Smooth muscle cell (in vitro differentiated cells): ENCODE results near the gene ARRB2. TPM values are rescaled to one million over a fixed set of nuclear protein-coding genes. Genes with fewer than 3 reads are reported as not detected.

ENCODE experiments used
- DNase-seq: peaks from one replicate; lab custom pipeline; 2025; ENCODE audit not compliant: unreplicated experiment; lab: John Stamatoyannopoulos, UW
- H2AFZ ChIP-seq: fragments of 200-600 bp; sonication (generic); 2 replicates; pipeline ENCODE4 v1.6.0; 2016; ENCODE audit warnings: antibody characterized with exemption, low read depth, mild to moderate bottlenecking
- H3F3A ChIP-seq: fragments of 200-600 bp; sonication (generic); 2 replicates; pipeline ENCODE4 v1.6.0; 2017; ENCODE audit warnings: antibody characterized with exemption, low read depth
- H3K27ac ChIP-seq: fragments of 200-600 bp; sonication (generic); 2 replicates; pipeline ENCODE4 v1.5.1; 2016; ENCODE audit warnings: low read depth, mild to moderate bottlenecking
- H3K27me3 ChIP-seq: fragments of 200-600 bp; sonication (generic); 2 replicates; pipeline ENCODE4 v1.6.1; 2016; ENCODE audit warnings: low read depth, mild to moderate bottlenecking
- H3K36me3 ChIP-seq: fragments of 200-600 bp; sonication (generic); 2 replicates; pipeline ENCODE4 v1.5.1; 2016; ENCODE audit warnings: low read depth
- H3K4me1 ChIP-seq: fragments of 200-600 bp; sonication (generic); 2 replicates; pipeline ENCODE4 v1.5.1; 2016; ENCODE audit warnings: low read depth
- H3K4me2 ChIP-seq: fragments of 200-600 bp; sonication (generic); 2 replicates; pipeline ENCODE4 v1.6.0; 2016; ENCODE audit warnings: mild to moderate bottlenecking
- H3K4me3 ChIP-seq: fragments of 200-600 bp; sonication (generic); 2 replicates; pipeline ENCODE4 v1.5.1; 2016; ENCODE audit warnings: mild to moderate bottlenecking
- H3K79me2 ChIP-seq: fragments of 200-600 bp; sonication (generic); 2 replicates; pipeline ENCODE4 v1.6.0; 2016; ENCODE audit warnings: low read depth, mild to moderate bottlenecking
- H3K9ac ChIP-seq: fragments of 200-600 bp; sonication (generic); 2 replicates; pipeline ENCODE4 v1.6.0; 2016; ENCODE audit warnings: low read depth
- H3K9me3 ChIP-seq: fragments of 200-600 bp; sonication (generic); replicated peaks from 2 replicates; pipeline ENCODE4 v1.5.1; 2016; ENCODE audit warnings: low read depth
- H4K20me1 ChIP-seq: fragments of 200-600 bp; sonication (generic); 2 replicates; pipeline ENCODE4 v1.6.0; 2016; ENCODE audit warnings: low read depth
- WGBS: methylation state at CpG from one replicate; pipeline ENCODE4 v1.1.7; 2016; ENCODE audit warnings: low lambda C conversion rate; 5-methylcytosine and 5-hydroxymethylcytosine counted together
- polyA plus RNA-seq: library from polyadenylated mRNA; unstranded; fragments of >200 nt; fragmentation: Nextera tagmentation; extraction: Ambion mirVana; gene quantifications from 2 replicates; pipeline ENCODE4 v1.2.1, GENCODE V29; 2016
- total RNA-seq: library from RNA; depleted of rRNA; stranded (reverse); fragments of >200 nt; gene quantifications from 2 replicates; pipeline ENCODE4 v1.2.3, GENCODE V29; 2014
- TF ChIP-seq, protein P1 (sequence below): fragments of 200-600 bp; sonication (generic); IDR thresholded peaks from 2 replicates; pipeline ENCODE4 v1.5.1; 2017; ENCODE audit warnings: borderline replicate concordance, mild to moderate bottlenecking, antibody characterized with exemption; ENCODE audit not compliant: insufficient read depth, poor library complexity, severe bottlenecking

Gene ARRB2
- total and polyA plus RNA-seq, 2 experiments from 2014 or later: 4.0 to 7.6 TPM

GRCh38 chr17:4715063-4715744 lies 4.8 kb downstream of the ARRB2 start:
- TF ChIP-seq, protein P1, sequence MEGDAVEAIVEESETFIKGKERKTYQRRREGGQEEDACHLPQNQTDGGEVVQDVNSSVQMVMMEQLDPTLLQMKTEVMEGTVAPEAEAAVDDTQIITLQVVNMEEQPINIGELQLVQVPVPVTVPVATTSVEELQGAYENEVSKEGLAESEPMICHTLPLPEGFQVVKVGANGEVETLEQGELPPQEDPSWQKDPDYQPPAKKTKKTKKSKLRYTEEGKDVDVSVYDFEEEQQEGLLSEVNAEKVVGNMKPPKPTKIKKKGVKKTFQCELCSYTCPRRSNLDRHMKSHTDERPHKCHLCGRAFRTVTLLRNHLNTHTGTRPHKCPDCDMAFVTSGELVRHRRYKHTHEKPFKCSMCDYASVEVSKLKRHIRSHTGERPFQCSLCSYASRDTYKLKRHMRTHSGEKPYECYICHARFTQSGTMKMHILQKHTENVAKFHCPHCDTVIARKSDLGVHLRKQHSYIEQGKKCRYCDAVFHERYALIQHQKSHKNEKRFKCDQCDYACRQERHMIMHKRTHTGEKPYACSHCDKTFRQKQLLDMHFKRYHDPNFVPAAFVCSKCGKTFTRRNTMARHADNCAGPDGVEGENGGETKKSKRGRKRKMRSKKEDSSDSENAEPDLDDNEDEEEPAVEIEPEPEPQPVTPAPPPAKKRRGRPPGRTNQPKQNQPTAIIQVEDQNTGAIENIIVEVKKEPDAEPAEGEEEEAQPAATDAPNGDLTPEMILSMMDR: no peak
- H3K4me1 ChIP-seq: peaks cover 6% of the 10 kb centered on the region
- no peak overlapping the region for H3K9ac ChIP-seq
- H3K9me3 ChIP-seq: no peaks in the 10 kb centered on the region
- H3K4me3 ChIP-seq: no peak overlapping the region
- H3K36me3 ChIP-seq: no peaks in the 10 kb centered on the region
- H3K79me2 ChIP-seq: no peaks in the 10 kb centered on the region
- H2AFZ ChIP-seq: no peak overlapping the region
- H4K20me1 ChIP-seq: no peaks in the 10 kb centered on the region
- 94% methylated on average over 9 of the region's 11 CpGs for WGBS
- no peak for DNase-seq
- H3K4me2 ChIP-seq: no peak overlapping the region
- H3K27ac ChIP-seq: no peak overlapping the region
- no peaks in the 10 kb centered on the region for H3F3A ChIP-seq
- no peaks in the 10 kb centered on the region for H3K27me3 ChIP-seq

DNA sequence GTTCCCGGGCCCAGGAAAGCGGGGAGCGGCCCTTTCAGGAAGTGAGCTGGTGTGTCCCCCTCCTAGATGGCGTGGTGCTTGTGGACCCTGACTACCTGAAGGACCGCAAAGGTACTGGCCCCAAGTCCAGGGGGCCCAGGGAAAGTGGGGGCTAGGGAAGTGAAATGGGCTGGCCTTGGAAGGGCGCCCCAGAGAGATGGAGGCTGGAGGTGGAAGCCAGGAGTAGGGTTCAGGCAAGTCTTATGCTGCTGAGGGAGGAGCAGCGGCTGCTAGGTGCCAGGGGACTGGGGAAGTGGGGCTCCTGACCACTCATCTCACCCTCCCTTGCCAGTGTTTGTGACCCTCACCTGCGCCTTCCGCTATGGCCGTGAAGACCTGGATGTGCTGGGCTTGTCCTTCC lies 5.6 kb downstream of the ARRB2 start:
- Histone ChIP-seq H3K4me2 (no peak overlapping the region), H3K9me3 (no peaks in the 10 kb centered on the region), H3K4me1 (peaks cover 4% of the 10 kb centered on the region), H3K4me3 (no peak overlapping the region), H3K36me3 (no peaks in the 10 kb centered on the region), H4K20me1 (no peaks in the 10 kb centered on the region), H2AFZ (no peak overlapping the region), H3K27me3 (no peaks in the 10 kb centered on the region), H3F3A (no peaks in the 10 kb centered on the region), H3K27ac (no peak overlapping the region), H3K9ac (no peak overlapping the region), H3K79me2 (no peaks in the 10 kb centered on the region)
- TF ChIP-seq, protein P1: no peak
- no peak for DNase-seq
- 95% methylated on average over 10 of the region's 10 CpGs for WGBS

DNA sequence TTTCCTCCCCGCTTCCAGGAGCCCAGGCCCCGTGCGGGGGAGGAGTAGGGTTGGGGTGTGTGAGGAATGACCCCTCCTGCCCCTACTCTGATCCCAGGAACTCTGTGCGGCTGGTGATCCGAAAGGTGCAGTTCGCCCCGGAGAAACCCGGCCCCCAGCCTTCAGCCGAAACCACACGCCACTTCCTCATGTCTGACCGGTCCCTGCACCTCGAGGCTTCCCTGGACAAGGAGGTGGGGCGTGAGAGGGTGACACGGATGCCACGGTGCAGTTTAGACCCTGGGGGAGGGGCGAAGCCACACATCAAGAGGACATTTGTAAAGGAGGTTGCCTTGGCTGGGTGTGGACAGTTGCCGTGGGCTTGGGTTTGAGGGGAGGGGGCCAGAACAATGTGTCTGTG lies 7.4 kb downstream of the ARRB2 start:
- TF ChIP-seq, protein P1: no peak

DNA sequence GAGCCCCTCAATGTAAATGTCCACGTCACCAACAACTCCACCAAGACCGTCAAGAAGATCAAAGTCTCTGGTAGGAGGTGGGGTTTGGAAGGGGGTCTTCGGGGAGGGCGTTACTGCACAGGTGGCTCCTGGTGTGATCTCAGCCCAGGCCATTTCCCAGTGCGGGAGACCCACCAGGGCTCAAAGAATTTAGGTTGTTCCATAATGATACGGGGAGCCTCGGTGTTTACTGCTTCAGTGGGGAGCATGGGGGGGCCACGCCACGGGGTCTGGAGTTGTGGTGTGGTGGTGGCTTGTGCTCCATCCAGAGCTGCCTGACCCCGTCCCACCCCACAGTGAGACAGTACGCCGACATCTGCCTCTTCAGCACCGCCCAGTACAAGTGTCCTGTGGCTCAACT lies 7.8 kb downstream of the ARRB2 start:
- DNase-seq: no peak
- Histone ChIP-seq H3K4me2 (no peak overlapping the region), H3K27me3 (no peaks in the 10 kb centered on the region), H3K27ac (no peak overlapping the region), H3K4me3 (no peak overlapping the region), H4K20me1 (no peaks in the 10 kb centered on the region), H3K9me3 (no peaks in the 10 kb centered on the region), H3K4me1 (no peaks in the 10 kb centered on the region), H3K9ac (no peak overlapping the region), H3K79me2 (no peaks in the 10 kb centered on the region), H2AFZ (no peak overlapping the region), H3F3A (no peaks in the 10 kb centered on the region), H3K36me3 (no peaks in the 10 kb centered on the region)
- 98% methylated on average over 13 of the region's 13 CpGs for WGBS
- TF ChIP-seq, protein P1: no peak

More for the DNA sequence above, 7.4 kb downstream of the ARRB2 start:
- Histone ChIP-seq H3K4me2 (no peak overlapping the region), H3K27ac (no peak overlapping the region), H3K27me3 (no peaks in the 10 kb centered on the region), H3F3A (no peaks in the 10 kb centered on the region), H3K79me2 (no peaks in the 10 kb centered on the region), H2AFZ (no peak overlapping the region), H3K9me3 (no peaks in the 10 kb centered on the region), H3K4me3 (no peak overlapping the region), H4K20me1 (no peaks in the 10 kb centered on the region), H3K36me3 (no peaks in the 10 kb centered on the region), H3K9ac (no peak overlapping the region), H3K4me1 (no peaks in the 10 kb centered on the region)
- DNase-seq: no peak
- 95% methylated on average over 17 of the region's 17 CpGs for WGBS
